Stimulated activated CD4-positive, alpha-beta T cell treated with anti-CD3 and anti-CD28 coated beads, Interleukin-1b, Interleukin-23, amount 100 ng/mL, for 1 hour (primary cell): ENCODE results near the gene CYP46A1.
"Not testable (repeated sequence)": the region's sequence is repeated elsewhere in the genome, so short reads cannot be mapped to it uniquely, and the experiment has no call there.

Experiments
- DNase-seq, 2 donors: peaks; one replicate each; pipeline ENCODE4 v3.0.0-alpha.2; 2020; ENCODE audit warnings: low read depth in 2 of 2

The CYP46A1 gene

GRCh38 chr14:99757331-99758070 is 73.4 kb downstream of the CYP46A1 start:
- no peak for DNase-seq

- no peak for DNase-seq
Observed at GRCh38 chr14:99758121-99758821, 74.2 kb downstream of the CYP46A1 start.

GRCh38 chr14:99758872-99759545 is 74.9 kb downstream of the CYP46A1 start:
- no peak for DNase-seq

- no peak for DNase-seq
Observed at GRCh38 chr14:99759546-99759925, 75.4 kb downstream of the CYP46A1 start.

GRCh38 chr14:99760817-99761216 is 76.7 kb downstream of the CYP46A1 start:
- no peak for DNase-seq

- not testable (repeated sequence) for DNase-seq
Observed at GRCh38 chr14:99762911-99763310, 78.8 kb downstream of the CYP46A1 start.

GRCh38 chr14:99763527-99764221 is 79.6 kb downstream of the CYP46A1 start:
- DNase-seq = no peak

GRCh38 chr14:99764222-99764706 is 80.2 kb downstream of the CYP46A1 start:
- DNase-seq = no peak

- DNase-seq = no peak
Observed at GRCh38 chr14:99768381-99768780, 84.3 kb downstream of the CYP46A1 start.

GRCh38 chr14:99769123-99769522 is 85.0 kb downstream of the CYP46A1 start:
- DNase-seq = no peak

- no peak for DNase-seq
Observed at GRCh38 chr14:99769799-99770198, 85.7 kb downstream of the CYP46A1 start.

GRCh38 chr14:99772371-99773283 is 88.5 kb downstream of the CYP46A1 start:
- DNase-seq = no peak

GRCh38 chr14:99773521-99774497 is 89.7 kb downstream of the CYP46A1 start:
- no peak for DNase-seq

- DNase-seq = no peak
Observed at GRCh38 chr14:99774556-99775307, 90.6 kb downstream of the CYP46A1 start.

- no peak for DNase-seq
Observed at GRCh38 chr14:99775351-99775750, 91.3 kb downstream of the CYP46A1 start.
